GM18520 (cell line): ENCODE data around the gene SAMD1.
A peak's percentile ranks its signal among the peaks of the same experiment; 100 is the strongest.

Source experiments
- ATAC-seq: cut with Tn5 transposase; IDR thresholded peaks from one replicate; pipeline ENCODE4 v1.9.1; 2021; ENCODE audit not compliant: unreplicated experiment

The SAMD1 gene

GRCh38 chr19:14089662-14090508 is 666 bp downstream of the SAMD1 start:
- no peak for ATAC-seq

GRCh38 chr19:14089412-14089661 is 1.2 kb downstream of the SAMD1 start:
- ATAC-seq: no peak

- no peak for ATAC-seq
These were observed 1.7 kb downstream of the SAMD1 start for GRCh38 chr19:14088634-14089411.

GRCh38 chr19:14086098-14086497 is 4.5 kb downstream of the SAMD1 start:
- ATAC-seq: no peak

GRCh38 chr19:14085309-14085995 is 5.1 kb downstream of the SAMD1 start, which contains the start of gene C19orf67:
Gene C19orf67 (minus strand): TSS chr19:14085783. CDS start chr19:14085627, 156 bp downstream.
- no peak for ATAC-seq

GRCh38 chr19:14082675-14082960 is 7.9 kb downstream of the SAMD1 start:
- ATAC-seq: no peak

- ATAC-seq: peak; percentile 13
These were observed 8.5 kb downstream of the SAMD1 start for GRCh38 chr19:14081797-14082674.

- ATAC-seq: peak; percentile 84
These were observed 9.4 kb downstream of the SAMD1 start for GRCh38 chr19:14080887-14081796.

- no peak for ATAC-seq
These were observed 12.1 kb downstream of the SAMD1 start for GRCh38 chr19:14078411-14078810.

- ATAC-seq: no peak
These were observed 16.4 kb downstream of the SAMD1 start for GRCh38 chr19:14073925-14074838.

GRCh38 chr19:14073261-14073924 is 17.2 kb downstream of the SAMD1 start:
- ATAC-seq: peak; percentile 39

- no peak for ATAC-seq
These were observed 17.9 kb downstream of the SAMD1 start, which contains the start of gene MISP3 for GRCh38 chr19:14072535-14073260. Gene MISP3 (plus strand): TSS chr19:14072786. CDS start chr19:14073310, 524 bp downstream.

GRCh38 chr19:14070268-14071050 is 20.1 kb downstream of the SAMD1 start:
- no peak for ATAC-seq

- no peak for ATAC-seq
These were observed 24.4 kb downstream of the SAMD1 start for GRCh38 chr19:14066134-14066533.

- ATAC-seq: no peak
These were observed 27.4 kb downstream of the SAMD1 start for GRCh38 chr19:14063105-14063504.

- ATAC-seq: no peak
These were observed 28.0 kb downstream of the SAMD1 start for GRCh38 chr19:14062558-14062855.
